Caco-2 (cell line): ENCODE results near the gene ITPR1. TPM values are rescaled to one million over a fixed set of nuclear protein-coding genes. Genes with fewer than 3 reads are reported as not detected.

Source experiments
- BruUV-seq: library from RNA; stranded (reverse); fragments of 400-500 nt; replicated peaks from 2 replicates; lab custom pipeline; 2021; lab: Mats Ljungman, UMichigan
- CTCF ChIA-PET: fragments of 300-600 bp; sonication (Branson Sonifier 250); formaldehyde crosslinking; loops from one replicate; lab custom pipeline; 2022; ENCODE audit warnings: antibody characterized with exemption; lab: Charles Lee
- POLR2A ChIA-PET: fragments of 300-600 bp; sonication (Branson Sonifier 250); formaldehyde crosslinking; loops from one replicate; lab custom pipeline; 2022; ENCODE audit warnings: antibody characterized with exemption; lab: Charles Lee
- DNase-seq, 2 experiments: peaks; one replicate each; pipeline versions ENCODE4 v3.0.0 to v3.0.0-alpha.2; 2020 to 2022
- H3K27me3 ChIP-seq: replicated peaks from 2 replicates; pipeline ENCODE4 v1.6.0; 2011; ENCODE audit warnings: low read length; ENCODE audit not compliant: control insufficient read depth, insufficient read depth
- H3K36me3 ChIP-seq: 2 replicates; pipeline ENCODE4 v1.5.1; 2011; ENCODE audit warnings: low read length; ENCODE audit not compliant: control insufficient read depth, insufficient read depth
- H3K4me1 ChIP-seq: fragments of 250-450 bp; sonication (Bioruptor Pico); 2 replicates; pipeline ENCODE4 v1.5.1; 2020; ENCODE audit warnings: mild to moderate bottlenecking
- H3K4me3 ChIP-seq: 2 replicates; pipeline ENCODE4 v1.5.1; 2011; ENCODE audit warnings: low read depth, mild to moderate bottlenecking, control low read depth, low read length
- H3K9me3 ChIP-seq: fragments of 250-450 bp; sonication (Bioruptor Pico); 2 replicates; pipeline ENCODE4 v1.5.1; 2020; ENCODE audit warnings: mild to moderate bottlenecking, moderate library complexity
- H3K27ac Mint-ChIP-seq: one replicate; pipeline ENCODE4 v1.8.0; 2022; ENCODE audit warnings: mixed read lengths; ENCODE audit not compliant: unreplicated experiment
- H3K27me3 Mint-ChIP-seq: one replicate; pipeline ENCODE4 v1.8.0; 2022; ENCODE audit warnings: mixed read lengths; ENCODE audit not compliant: insufficient read depth, unreplicated experiment
- H3K36me3 Mint-ChIP-seq: one replicate; pipeline ENCODE4 v1.8.0; 2022; ENCODE audit warnings: mild to moderate bottlenecking, mixed read lengths; ENCODE audit not compliant: insufficient read depth, unreplicated experiment
- H3K4me1 Mint-ChIP-seq: one replicate; pipeline ENCODE4 v1.8.0; 2022; ENCODE audit warnings: low read depth, mixed read lengths; ENCODE audit not compliant: unreplicated experiment
- H3K4me3 Mint-ChIP-seq: one replicate; pipeline ENCODE4 v1.8.0; 2022; ENCODE audit warnings: mild to moderate bottlenecking, moderate library complexity, mixed read lengths; ENCODE audit not compliant: unreplicated experiment
- H3K9me3 Mint-ChIP-seq: one replicate; pipeline ENCODE4 v1.8.0; 2022; ENCODE audit warnings: mixed read lengths; ENCODE audit not compliant: unreplicated experiment
- intact Hi-C: fragments of 100-400 bp; cut with micrococcal nuclease; formaldehyde crosslinking; loops from one replicate; pipeline ENCODE4 v1.10.0; 2022; ENCODE audit not compliant: unreplicated experiment
- total RNA-seq: library from RNA; stranded (reverse); gene quantifications from 2 replicates; pipeline ENCODE4 v1.2.3, GENCODE V29; 2022
- TF ChIP-seq, protein P1 (sequence below), 2 experiments: fragments of 200-600 bp in 1 of 2; IDR thresholded peaks; 1 replicate in 1 of 2; 2 replicates in 1 of 2; pipeline versions ENCODE4 v1.5.1 to v1.8.0; 2011 to 2022; ENCODE audit warnings: antibody characterized with exemption in 1 of 2, control low read depth in 1 of 2, inconsistent platforms in 1 of 2, low read depth in 1 of 2, low read length in 1 of 2, mild to moderate bottlenecking in 1 of 2, moderate library complexity in 1 of 2; ENCODE audit not compliant: insufficient read depth in 1 of 2, severe bottlenecking in 1 of 2, unreplicated experiment in 1 of 2

ITPR1 gene
- total RNA-seq, 1 experiment from 2014 or later: 10.4 TPM

DNA sequence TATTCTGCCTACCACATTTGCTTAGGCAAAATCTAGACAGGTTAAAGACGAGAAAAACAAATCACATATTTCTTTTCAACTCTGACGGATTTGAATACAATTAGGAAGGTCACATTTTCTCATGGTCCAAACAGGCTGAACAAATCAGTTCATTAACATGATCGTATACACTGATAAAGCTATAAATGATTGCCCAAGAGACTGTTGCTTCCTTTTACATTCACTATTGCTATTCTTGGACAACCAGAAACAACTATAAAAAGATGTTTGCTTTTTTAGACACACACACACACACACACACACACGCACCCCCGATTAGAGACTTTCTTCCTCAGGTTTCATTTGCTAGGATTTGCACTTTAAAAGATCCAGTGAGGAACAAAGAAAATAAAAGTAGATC lies 363.8 kb downstream of the ITPR1 start:
- intact Hi-C loops: no loop called here
- POLR2A ChIA-PET: no interaction called here
- Mint-ChIP-seq H3K9me3 (no peaks in the 10 kb centered on the region), H3K4me3 (no peak overlapping the region), H3K4me1 (peaks cover 20% of the 10 kb centered on the region), H3K27me3 (no peaks in the 10 kb centered on the region), H3K27ac (no peak overlapping the region), H3K36me3 (no peaks in the 10 kb centered on the region)
- Histone ChIP-seq H3K36me3 (no peaks in the 10 kb centered on the region), H3K4me3 (no peak overlapping the region), H3K9me3 (peaks cover 6% of the 10 kb centered on the region; the same call in 1 of the 2 replicates), H3K27me3 (no peaks in the 10 kb centered on the region), H3K4me1 (peaks cover 27% of the 10 kb centered on the region)
- CTCF ChIA-PET: no interaction called here
- DNase-seq: no peak
- no TSS peak for BruUV-seq
- TF ChIP-seq, protein P1, sequence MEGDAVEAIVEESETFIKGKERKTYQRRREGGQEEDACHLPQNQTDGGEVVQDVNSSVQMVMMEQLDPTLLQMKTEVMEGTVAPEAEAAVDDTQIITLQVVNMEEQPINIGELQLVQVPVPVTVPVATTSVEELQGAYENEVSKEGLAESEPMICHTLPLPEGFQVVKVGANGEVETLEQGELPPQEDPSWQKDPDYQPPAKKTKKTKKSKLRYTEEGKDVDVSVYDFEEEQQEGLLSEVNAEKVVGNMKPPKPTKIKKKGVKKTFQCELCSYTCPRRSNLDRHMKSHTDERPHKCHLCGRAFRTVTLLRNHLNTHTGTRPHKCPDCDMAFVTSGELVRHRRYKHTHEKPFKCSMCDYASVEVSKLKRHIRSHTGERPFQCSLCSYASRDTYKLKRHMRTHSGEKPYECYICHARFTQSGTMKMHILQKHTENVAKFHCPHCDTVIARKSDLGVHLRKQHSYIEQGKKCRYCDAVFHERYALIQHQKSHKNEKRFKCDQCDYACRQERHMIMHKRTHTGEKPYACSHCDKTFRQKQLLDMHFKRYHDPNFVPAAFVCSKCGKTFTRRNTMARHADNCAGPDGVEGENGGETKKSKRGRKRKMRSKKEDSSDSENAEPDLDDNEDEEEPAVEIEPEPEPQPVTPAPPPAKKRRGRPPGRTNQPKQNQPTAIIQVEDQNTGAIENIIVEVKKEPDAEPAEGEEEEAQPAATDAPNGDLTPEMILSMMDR (IDR thresholded peaks at IDR 0.05; ENCODE audit: insufficient read depth in 1 of 2, low read depth in 1 of 2, low read length in 1 of 2, severe bottlenecking in 1 of 2, unreplicated experiment in 1 of 2): no peak

DNA sequence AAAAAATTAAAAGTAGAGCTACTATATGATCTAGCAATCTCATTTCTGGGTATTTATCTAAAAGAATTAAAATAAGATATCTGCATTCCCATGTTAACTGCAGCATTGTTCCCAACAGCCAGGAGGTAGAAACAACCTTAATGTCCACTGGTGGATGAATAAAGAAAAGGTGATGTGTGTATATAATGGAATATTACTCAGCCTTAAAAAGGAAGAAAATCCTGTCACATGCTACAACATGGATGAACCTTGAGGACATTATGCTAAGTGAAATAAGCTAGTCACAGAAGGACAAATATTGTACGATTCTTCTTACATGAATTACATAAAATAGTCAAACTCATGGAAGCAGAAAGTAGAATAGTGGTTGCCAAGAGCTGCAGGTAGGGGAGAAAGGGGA lies 366.6 kb downstream of the ITPR1 start:
- Histone ChIP-seq H3K36me3 (no peaks in the 10 kb centered on the region), H3K27me3 (no peaks in the 10 kb centered on the region), H3K4me1 (peaks cover 9% of the 10 kb centered on the region; the same call in 1 of the 2 replicates), H3K4me3 (no peak overlapping the region), H3K9me3 (peaks cover 6% of the 10 kb centered on the region; the same call in 1 of the 2 replicates)
- TF ChIP-seq, protein P1 (IDR thresholded peaks at IDR 0.05; ENCODE audit: insufficient read depth in 1 of 2, low read depth in 1 of 2, low read length in 1 of 2, severe bottlenecking in 1 of 2, unreplicated experiment in 1 of 2): no peak
- no peak overlapping the region for H3K27ac Mint-ChIP-seq
- H3K27me3 Mint-ChIP-seq: no peaks in the 10 kb centered on the region
- H3K4me1 Mint-ChIP-seq: peaks cover 11% of the 10 kb centered on the region
- no peaks in the 10 kb centered on the region for H3K36me3 Mint-ChIP-seq
- POLR2A ChIA-PET: no interaction called here
- no TSS peak for BruUV-seq
- CTCF ChIA-PET: no interaction called here
- intact Hi-C loops: no loop called here
- DNase-seq: no peak
- H3K9me3 Mint-ChIP-seq: no peaks in the 10 kb centered on the region
- H3K4me3 Mint-ChIP-seq: no peak overlapping the region

DNA sequence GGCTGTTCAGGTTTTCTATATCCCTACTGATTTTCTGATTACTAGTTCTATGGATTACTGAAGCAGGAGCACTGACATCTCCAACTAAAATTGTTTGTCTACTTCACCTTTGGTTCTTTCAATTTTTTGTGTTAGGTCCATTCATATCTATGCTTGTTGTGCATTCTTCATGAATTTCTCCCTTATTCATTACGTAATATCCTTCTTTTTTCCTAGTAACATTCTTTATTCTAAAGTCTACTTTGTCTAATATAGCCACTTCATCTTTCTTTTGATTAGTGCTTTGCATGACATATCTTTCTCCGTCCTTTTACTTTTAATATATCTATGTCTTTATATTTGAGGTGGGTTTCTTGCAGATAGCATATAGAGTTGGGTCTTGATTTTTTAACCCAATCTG lies 369.8 kb downstream of the ITPR1 start:
- no peaks in the 10 kb centered on the region for H3K9me3 Mint-ChIP-seq
- Histone ChIP-seq H3K36me3 (no peaks in the 10 kb centered on the region), H3K4me1 (0 out of 2 replicates have a peak, but pooled peaks cover 4% of the 10 kb centered on the region), H3K4me3 (no peak overlapping the region), H3K27me3 (no peaks in the 10 kb centered on the region), H3K9me3 (peaks cover 6% of the 10 kb centered on the region; the same call in 1 of the 2 replicates)
- DNase-seq: no peak
- H3K27me3 Mint-ChIP-seq: no peaks in the 10 kb centered on the region
- intact Hi-C loops: no loop called here
- no peak overlapping the region for H3K27ac Mint-ChIP-seq
- no peaks in the 10 kb centered on the region for H3K36me3 Mint-ChIP-seq
- BruUV-seq: no TSS peak
- POLR2A ChIA-PET: no interaction called here
- H3K4me1 Mint-ChIP-seq: no peaks in the 10 kb centered on the region
- CTCF ChIA-PET: no interaction called here
- TF ChIP-seq, protein P1 (IDR thresholded peaks at IDR 0.05; ENCODE audit: insufficient read depth in 1 of 2, low read depth in 1 of 2, low read length in 1 of 2, severe bottlenecking in 1 of 2, unreplicated experiment in 1 of 2): no peak
- H3K4me3 Mint-ChIP-seq: no peak overlapping the region
